Sciatic nerve (tissue), 2 donors: ENCODE data around the gene SPDYC. TPM values are rescaled to one million over a fixed set of nuclear protein-coding genes. Genes with fewer than 3 reads are reported as not detected.
A peak's percentile ranks its signal among the peaks of the same experiment; 100 is the strongest.
"Not testable (repeated sequence)": the region's sequence is repeated elsewhere in the genome, so short reads cannot be mapped to it uniquely, and the experiment has no call there.

Experiments
- ATAC-seq: fragments of 200-7000 bp; cut with Tn5 transposase; one replicate; pipeline ENCODE4 v1.9.1; 2020; ENCODE audit warnings: mild to moderate bottlenecking, moderate library complexity
- DNase-seq: peaks from one replicate; pipeline ENCODE4 v3.0.0-alpha.2; 2020; ENCODE audit warnings: low spot score
- intact Hi-C: fragments of 100-400 bp; cut with DNase I; formaldehyde crosslinking; loops from one replicate; pipeline ENCODE4 v1.14.2; 2022
- total RNA-seq: library from RNA; stranded (reverse); fragmentation: NEBNext Ultra II Directional; extraction: Animal tissue kit (Norgen Biotek cat#: 25700); gene quantifications from one replicate; pipeline ENCODE4 v1.2.1, GENCODE V29; 2021
- donor health status: DM: no; HTN: no; CAD: no.
- donor health status: DM: no; HTN: no; CAD: no.

Gene SPDYC
- total RNA-seq, 1 donor from 2014 or later = not detected

- intact Hi-C loops = no loop called here
- ATAC-seq = no peak
- peak; percentile 64 for DNase-seq
These were observed 36.9 kb upstream of the SPDYC start for GRCh38 chr11:65132988-65133700.

GRCh38 chr11:65133724-65134123 lies 36.3 kb upstream of the SPDYC start:
- intact Hi-C loops = no loop called here
- DNase-seq (peak; percentile 79), ATAC-seq (peak; percentile 27)

GRCh38 chr11:65134240-65134951 lies 35.6 kb upstream of the SPDYC start, which contains the start of gene SYVN1:
SYVN1 (minus strand) TSS chr11:65134519; CDS start chr11:65133601, 918 bp downstream.
- DNase-seq = peak; percentile 96
- intact Hi-C loops = no loop called here
- peak; percentile 96 for ATAC-seq

- DNase-seq = peak; percentile 90
- intact Hi-C loops = no loop called here
- peak; percentile 94 for ATAC-seq
These were observed 34.9 kb upstream of the SPDYC start for GRCh38 chr11:65134952-65135632.

- intact Hi-C loops = no loop called here
- ATAC-seq (no peak), DNase-seq (peak; percentile 51)
These were observed 34.3 kb upstream of the SPDYC start for GRCh38 chr11:65135633-65136145.

- peak; percentile 34 for DNase-seq
- no peak for ATAC-seq
- intact Hi-C loops = no loop called here
These were observed 33.4 kb upstream of the SPDYC start for GRCh38 chr11:65136515-65137096.

- ATAC-seq = no peak
- DNase-seq = no peak
- intact Hi-C loops = no loop called here
These were observed 28.0 kb upstream of the SPDYC start for GRCh38 chr11:65141896-65142494.

GRCh38 chr11:65147352-65148075 lies 22.5 kb upstream of the SPDYC start:
- ATAC-seq (no peak), DNase-seq (no peak)
- intact Hi-C loops = no loop called here

- intact Hi-C loops = no loop called here
- ATAC-seq (no peak), DNase-seq (peak; percentile 44)
These were observed 21.4 kb upstream of the SPDYC start for GRCh38 chr11:65148657-65149056.

GRCh38 chr11:65150131-65150508 lies 19.9 kb upstream of the SPDYC start:
- DNase-seq = peak; percentile 36
- intact Hi-C loops, ATAC-seq: not testable (repeated sequence)

GRCh38 chr11:65150509-65151299 lies 19.3 kb upstream of the SPDYC start:
- intact Hi-C loops = no loop called here
- DNase-seq (peak; percentile 84), ATAC-seq (peak; percentile 92)

- DNase-seq = peak; percentile 7
- intact Hi-C loops = no loop called here
- ATAC-seq = no peak
These were observed 18.6 kb upstream of the SPDYC start for GRCh38 chr11:65151331-65151899.

- intact Hi-C loops = no loop called here
- ATAC-seq (no peak), DNase-seq (peak; percentile 6)
These were observed 17.9 kb upstream of the SPDYC start for GRCh38 chr11:65152122-65152521.

GRCh38 chr11:65156256-65156655 lies 13.8 kb upstream of the SPDYC start:
- no peak for DNase-seq
- intact Hi-C loops = no loop called here
- no peak for ATAC-seq

- ATAC-seq (no peak), DNase-seq (peak; percentile 19)
- intact Hi-C loops = no loop called here
These were observed 13.1 kb upstream of the SPDYC start for GRCh38 chr11:65156926-65157325.

- ATAC-seq (no peak), DNase-seq (peak; percentile 5)
- intact Hi-C loops = no loop called here
These were observed 12.7 kb upstream of the SPDYC start for GRCh38 chr11:65157336-65157735.

- intact Hi-C loops = no loop called here
- DNase-seq = peak; percentile 9
- no peak for ATAC-seq
These were observed 11.0 kb upstream of the SPDYC start for GRCh38 chr11:65159012-65159411.
